ENCODE results near the gene NAV2. TPM values are rescaled to one million over a fixed set of nuclear protein-coding genes. Genes with fewer than 3 reads are reported as not detected.

NAV2 gene
- total and polyA plus RNA-seq, 2 experiments from 2014 or later: 26.0 to 45.0 TPM

DNA sequence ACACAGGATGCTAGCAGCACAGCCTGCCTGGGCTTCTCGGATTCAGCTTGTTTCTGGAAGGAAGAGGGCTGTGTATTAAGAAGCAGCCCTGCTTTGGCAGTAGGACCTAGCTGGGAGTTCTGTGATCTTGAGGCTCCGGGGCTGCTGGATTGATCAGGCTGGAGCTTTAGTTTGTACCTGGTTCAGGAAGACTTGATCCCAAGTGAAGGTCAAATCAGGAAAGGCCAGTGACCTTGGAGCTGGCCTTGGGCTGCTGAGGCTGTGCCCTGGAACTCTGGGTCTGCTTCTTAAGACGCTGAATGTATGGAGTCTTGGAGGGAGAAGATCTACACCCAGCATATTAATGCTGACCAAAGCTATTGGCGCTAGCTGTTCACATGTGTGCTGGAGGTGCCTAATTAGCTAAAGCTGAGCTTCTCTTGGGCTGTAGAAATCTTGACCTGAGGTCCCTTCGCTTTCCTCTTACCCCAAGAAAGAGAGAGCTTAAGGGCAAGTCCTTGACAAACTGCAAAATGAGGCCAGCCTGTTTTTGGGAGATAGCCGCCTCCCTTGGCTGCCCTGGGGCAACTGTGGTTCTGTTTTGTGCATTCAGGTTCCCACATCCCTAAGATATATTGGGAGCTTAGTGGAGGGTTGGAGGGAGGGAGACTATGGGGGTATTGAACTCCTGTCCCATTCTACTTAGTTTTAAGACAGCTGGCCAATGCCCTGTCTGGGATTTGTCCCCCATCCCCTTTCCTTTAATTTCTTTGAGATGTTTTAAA, 311.7 kb downstream of the NAV2 start (continued):
- no peak for TF ChIP-seq ZNF331 (CRISPR knock-in tag; IDR thresholded peaks at IDR 0.05; ENCODE audit: low read depth)

DNA sequence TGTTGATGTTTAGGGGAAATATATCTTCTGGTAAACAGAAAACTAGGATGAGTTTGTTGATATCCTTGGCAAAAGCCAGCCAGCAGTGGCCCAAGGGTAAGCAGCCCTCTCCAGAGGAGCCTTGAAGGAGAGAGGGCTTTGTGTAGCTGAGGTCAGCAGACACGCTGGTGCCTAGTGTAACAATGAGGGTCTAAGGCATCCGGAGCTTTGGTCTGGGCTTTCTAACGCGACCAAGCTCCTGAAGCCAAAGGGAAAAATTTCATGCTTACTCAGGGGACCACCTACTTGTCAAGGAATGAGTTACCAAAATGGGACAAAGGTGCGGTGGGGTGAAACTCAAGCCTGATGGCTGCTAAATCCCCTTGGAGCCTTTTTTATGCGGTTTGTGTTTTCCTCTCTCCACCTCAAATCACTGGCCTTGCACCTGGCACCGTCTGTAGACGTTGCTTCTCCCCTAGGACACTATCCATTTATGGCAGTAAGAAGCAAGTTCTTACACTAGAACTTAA, 312.7 kb downstream of the NAV2 start:
- Histone ChIP-seq H3K4me2 (peak overlapping the region; percentile 78), H3K27ac (ENCODE audit: low read depth) (no peak overlapping the region), H3K9me2 (ENCODE audit: insufficient read depth) (no peaks in the 10 kb centered on the region), H3K36me3 (ENCODE audit: insufficient read depth) (no peaks in the 10 kb centered on the region), H3K79me2 (replicated peaks; ENCODE audit: insufficient read depth) (peaks cover 52% of the 10 kb centered on the region), H2AFZ (no peak overlapping the region), H3K4me3 (peak overlapping the region; percentile 21), H4K20me1 (replicated peaks; ENCODE audit: insufficient read depth) (no peaks in the 10 kb centered on the region), H3F3A (replicated peaks; ENCODE audit: low read depth) (peaks cover 10% of the 10 kb centered on the region; the same call in 1 of the 2 replicates), H3K27me3 (ENCODE audit: insufficient read depth) (no peaks in the 10 kb centered on the region; the same call in 1 of the 2 replicates), H3K4me1 (ENCODE audit: insufficient read depth) (peaks cover 85% of the 10 kb centered on the region)
- 0 out of 2 replicates have a peak overlapping the region, but pooled peaks have one; percentile 59 for H3K27ac Mint-ChIP-seq
- H3K36me3 Mint-ChIP-seq (ENCODE audit: low read depth): peaks cover 2% of the 10 kb centered on the region; the same call in 1 of the 3 replicates
- H3K4me3 Mint-ChIP-seq: no peak overlapping the region; the same call in 1 of the 3 replicates
- no peaks in the 10 kb centered on the region for H3K9me3 Mint-ChIP-seq
- ATAC-seq (peak; percentile 7), DNase-seq (ENCODE audit: low spot score) (peak; percentile 44)
- peaks cover 8% of the 10 kb centered on the region for H3K27me3 Mint-ChIP-seq (ENCODE audit: insufficient read depth, low read depth, poor library complexity)
- TF ChIP-seq, protein P1, sequence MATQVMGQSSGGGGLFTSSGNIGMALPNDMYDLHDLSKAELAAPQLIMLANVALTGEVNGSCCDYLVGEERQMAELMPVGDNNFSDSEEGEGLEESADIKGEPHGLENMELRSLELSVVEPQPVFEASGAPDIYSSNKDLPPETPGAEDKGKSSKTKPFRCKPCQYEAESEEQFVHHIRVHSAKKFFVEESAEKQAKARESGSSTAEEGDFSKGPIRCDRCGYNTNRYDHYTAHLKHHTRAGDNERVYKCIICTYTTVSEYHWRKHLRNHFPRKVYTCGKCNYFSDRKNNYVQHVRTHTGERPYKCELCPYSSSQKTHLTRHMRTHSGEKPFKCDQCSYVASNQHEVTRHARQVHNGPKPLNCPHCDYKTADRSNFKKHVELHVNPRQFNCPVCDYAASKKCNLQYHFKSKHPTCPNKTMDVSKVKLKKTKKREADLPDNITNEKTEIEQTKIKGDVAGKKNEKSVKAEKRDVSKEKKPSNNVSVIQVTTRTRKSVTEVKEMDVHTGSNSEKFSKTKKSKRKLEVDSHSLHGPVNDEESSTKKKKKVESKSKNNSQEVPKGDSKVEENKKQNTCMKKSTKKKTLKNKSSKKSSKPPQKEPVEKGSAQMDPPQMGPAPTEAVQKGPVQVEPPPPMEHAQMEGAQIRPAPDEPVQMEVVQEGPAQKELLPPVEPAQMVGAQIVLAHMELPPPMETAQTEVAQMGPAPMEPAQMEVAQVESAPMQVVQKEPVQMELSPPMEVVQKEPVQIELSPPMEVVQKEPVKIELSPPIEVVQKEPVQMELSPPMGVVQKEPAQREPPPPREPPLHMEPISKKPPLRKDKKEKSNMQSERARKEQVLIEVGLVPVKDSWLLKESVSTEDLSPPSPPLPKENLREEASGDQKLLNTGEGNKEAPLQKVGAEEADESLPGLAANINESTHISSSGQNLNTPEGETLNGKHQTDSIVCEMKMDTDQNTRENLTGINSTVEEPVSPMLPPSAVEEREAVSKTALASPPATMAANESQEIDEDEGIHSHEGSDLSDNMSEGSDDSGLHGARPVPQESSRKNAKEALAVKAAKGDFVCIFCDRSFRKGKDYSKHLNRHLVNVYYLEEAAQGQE (IDR thresholded peaks at IDR 0.05; ENCODE audit: unreplicated experiment): no peak
- peaks cover 69% of the 10 kb centered on the region for H3K4me1 Mint-ChIP-seq

DNA sequence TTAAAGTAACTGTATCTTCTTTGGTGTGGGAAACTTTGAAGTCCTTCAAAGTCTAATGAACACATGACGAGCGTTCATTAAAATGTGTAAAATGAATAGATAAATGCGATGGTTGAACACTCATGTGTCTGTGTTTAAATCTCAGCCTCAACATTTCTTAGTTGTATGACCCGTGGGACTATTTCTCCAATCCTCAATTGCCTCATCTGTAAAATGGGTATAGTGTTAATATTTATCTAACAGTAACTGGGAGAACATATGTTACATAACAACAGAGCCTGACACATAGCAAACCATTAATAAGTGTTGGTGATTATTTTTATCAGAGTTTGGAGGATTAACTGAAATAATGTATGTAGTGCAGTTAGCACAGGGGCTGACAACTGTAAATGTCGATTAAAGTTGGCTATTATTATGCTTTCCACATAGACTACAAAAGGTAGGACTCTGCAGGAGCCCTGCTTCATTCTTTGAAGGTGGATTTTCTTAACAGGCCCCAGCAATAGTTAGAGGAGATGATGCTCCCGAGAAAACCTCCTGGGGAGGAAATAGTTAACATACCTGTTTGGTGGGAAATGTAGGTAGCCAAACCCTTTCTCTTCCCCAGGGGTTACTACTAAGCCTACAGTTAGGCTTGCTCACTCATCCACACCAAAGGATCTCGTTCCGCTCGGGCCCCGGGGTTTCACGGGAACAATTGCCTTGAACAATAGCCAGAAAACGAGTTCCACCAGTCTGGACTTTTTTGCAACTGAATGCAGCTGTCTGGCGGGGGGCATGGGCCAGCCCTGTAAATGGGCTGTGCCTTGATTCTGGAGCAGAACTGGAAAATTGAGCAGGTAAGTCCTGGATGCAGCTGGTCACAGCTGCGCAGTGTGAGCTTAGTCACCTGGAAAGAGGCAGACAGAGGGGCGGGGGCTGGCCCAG, 314.3 kb downstream of the NAV2 start:
- peak overlapping the region; percentile 65 for H3K4me2 ChIP-seq
- peak; percentile 77 for ATAC-seq
- no peaks in the 10 kb centered on the region for H3K36me3 ChIP-seq (ENCODE audit: insufficient read depth)
- no peaks in the 10 kb centered on the region for H3K9me2 ChIP-seq (ENCODE audit: insufficient read depth)
- H3K4me1 ChIP-seq (ENCODE audit: insufficient read depth): peaks cover 85% of the 10 kb centered on the region
- peak; percentile 98 for DNase-seq (ENCODE audit: low spot score)
- H3F3A ChIP-seq (replicated peaks; ENCODE audit: low read depth): 0 out of 2 replicates have a peak, but pooled peaks cover 3% of the 10 kb centered on the region
- H3K27ac ChIP-seq (ENCODE audit: low read depth): peak overlapping the region; percentile 56
- Mint-ChIP-seq H3K9me3 (no peaks in the 10 kb centered on the region), H3K4me3 (peak overlapping the region; percentile 65), H3K27ac (peak overlapping the region; percentile 93), H3K4me1 (peaks cover 81% of the 10 kb centered on the region), H3K36me3 (ENCODE audit: low read depth) (peaks cover 2% of the 10 kb centered on the region; the same call in 1 of the 3 replicates), H3K27me3 (ENCODE audit: insufficient read depth, low read depth, poor library complexity) (peaks cover 10% of the 10 kb centered on the region)
- no peaks in the 10 kb centered on the region for H4K20me1 ChIP-seq (replicated peaks; ENCODE audit: insufficient read depth)
- no peak overlapping the region for H2AFZ ChIP-seq
- H3K27me3 ChIP-seq (ENCODE audit: insufficient read depth): no peaks in the 10 kb centered on the region; the same call in 1 of the 2 replicates
- H3K4me3 ChIP-seq: peak overlapping the region; percentile 41
- peaks cover 58% of the 10 kb centered on the region for H3K79me2 ChIP-seq (replicated peaks; ENCODE audit: insufficient read depth)
- TF ChIP-seq, protein P2, sequence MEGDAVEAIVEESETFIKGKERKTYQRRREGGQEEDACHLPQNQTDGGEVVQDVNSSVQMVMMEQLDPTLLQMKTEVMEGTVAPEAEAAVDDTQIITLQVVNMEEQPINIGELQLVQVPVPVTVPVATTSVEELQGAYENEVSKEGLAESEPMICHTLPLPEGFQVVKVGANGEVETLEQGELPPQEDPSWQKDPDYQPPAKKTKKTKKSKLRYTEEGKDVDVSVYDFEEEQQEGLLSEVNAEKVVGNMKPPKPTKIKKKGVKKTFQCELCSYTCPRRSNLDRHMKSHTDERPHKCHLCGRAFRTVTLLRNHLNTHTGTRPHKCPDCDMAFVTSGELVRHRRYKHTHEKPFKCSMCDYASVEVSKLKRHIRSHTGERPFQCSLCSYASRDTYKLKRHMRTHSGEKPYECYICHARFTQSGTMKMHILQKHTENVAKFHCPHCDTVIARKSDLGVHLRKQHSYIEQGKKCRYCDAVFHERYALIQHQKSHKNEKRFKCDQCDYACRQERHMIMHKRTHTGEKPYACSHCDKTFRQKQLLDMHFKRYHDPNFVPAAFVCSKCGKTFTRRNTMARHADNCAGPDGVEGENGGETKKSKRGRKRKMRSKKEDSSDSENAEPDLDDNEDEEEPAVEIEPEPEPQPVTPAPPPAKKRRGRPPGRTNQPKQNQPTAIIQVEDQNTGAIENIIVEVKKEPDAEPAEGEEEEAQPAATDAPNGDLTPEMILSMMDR (conservative IDR thresholded peaks at IDR 0.05; ENCODE audit: low read depth in 2 of 2): no peak
- TF ChIP-seq EZH2 (IDR thresholded peaks at IDR 0.05; ENCODE audit: low read depth, unreplicated experiment): no peak
- TF ChIP-seq CREB1 (CRISPR knock-in tag; IDR thresholded peaks at IDR 0.05; ENCODE audit: low read depth): peak; percentile 58

All from GM23338 (cell line).